ENCODE measurements around the gene OTOGL.

- TF ChIP-seq CTCF (IDR thresholded peaks at IDR 0.05; ENCODE audit: low read depth, low read length, poor library complexity, severe bottlenecking): no peak
- no peak for TF ChIP-seq EZH2phosphoT487 (IDR thresholded peaks at IDR 0.05; ENCODE audit: borderline replicate concordance, low read length)
Measured at GRCh38 chr12:80241576-80242273, 142.4 kb downstream of the OTOGL start.
